GM19455 (cell line): ENCODE measurements around the gene DBNDD1.
"Not testable (repeated sequence)": the region's sequence is repeated elsewhere in the genome, so short reads cannot be mapped to it uniquely, and the experiment has no call there.

Source experiments
- ATAC-seq: cut with Tn5 transposase; IDR thresholded peaks from one replicate; pipeline ENCODE4 v1.9.1; 2021; ENCODE audit not compliant: unreplicated experiment

Gene DBNDD1

GRCh38 chr16:89994389-89994720, 24.9 kb downstream of the DBNDD1 start:
- ATAC-seq = no peak

- ATAC-seq = no peak
Measured at GRCh38 chr16:89993971-89994370, 25.3 kb downstream of the DBNDD1 start.

GRCh38 chr16:89993377-89993776, 25.9 kb downstream of the DBNDD1 start:
- ATAC-seq = no peak

GRCh38 chr16:89990799-89991198, 28.5 kb downstream of the DBNDD1 start:
- ATAC-seq = no peak

GRCh38 chr16:89988951-89989350, 30.3 kb downstream of the DBNDD1 start:
- ATAC-seq = no peak

- ATAC-seq = no peak
Measured at GRCh38 chr16:89987169-89987568, 32.1 kb downstream of the DBNDD1 start.

GRCh38 chr16:89986600-89986999, 32.7 kb downstream of the DBNDD1 start:
- no peak for ATAC-seq

- ATAC-seq = no peak
Measured at GRCh38 chr16:89985219-89985618, 34.0 kb downstream of the DBNDD1 start.

- ATAC-seq = no peak
Measured at GRCh38 chr16:89984216-89984615, 35.0 kb downstream of the DBNDD1 start.

GRCh38 chr16:89983536-89983935, 35.7 kb downstream of the DBNDD1 start:
- ATAC-seq = no peak

GRCh38 chr16:89982318-89982717, 36.9 kb downstream of the DBNDD1 start:
- no peak for ATAC-seq

GRCh38 chr16:89981414-89981813, 37.8 kb downstream of the DBNDD1 start:
- no peak for ATAC-seq

- ATAC-seq = no peak
Measured at GRCh38 chr16:89974870-89975269, 44.4 kb downstream of the DBNDD1 start.

GRCh38 chr16:89973654-89974335, 45.5 kb downstream of the DBNDD1 start:
- ATAC-seq = no peak

- no peak for ATAC-seq
Measured at GRCh38 chr16:89973235-89973634, 46.0 kb downstream of the DBNDD1 start.

GRCh38 chr16:89972244-89973234, 46.7 kb downstream of the DBNDD1 start:
- ATAC-seq = peak; percentile 84

GRCh38 chr16:89971495-89972243, 47.6 kb downstream of the DBNDD1 start:
- peak; percentile 3 for ATAC-seq

GRCh38 chr16:89969741-89970410, 49.4 kb downstream of the DBNDD1 start:
- no peak for ATAC-seq

GRCh38 chr16:89968074-89968473, 51.2 kb downstream of the DBNDD1 start:
- ATAC-seq = not testable (repeated sequence)

- ATAC-seq = not testable (repeated sequence)
Measured at GRCh38 chr16:89967436-89967835, 51.8 kb downstream of the DBNDD1 start.

GRCh38 chr16:89966756-89967155, 52.5 kb downstream of the DBNDD1 start:
- ATAC-seq = no peak
